K562 (cell line): ENCODE results near the gene SORT1. TPM values are rescaled to one million over a fixed set of nuclear protein-coding genes. Genes with fewer than 3 reads are reported as not detected.

Experiments used
- ARID4B ChIP-seq: sonication (generic); formaldehyde crosslinking; IDR thresholded peaks from 2 replicates; pipeline ENCODE4 v1.8.0; 2022; ENCODE audit warnings: mild to moderate bottlenecking, missing genetic modification reagents
- FOXP1 ChIP-seq: sonication (generic); formaldehyde crosslinking; IDR thresholded peaks from 2 replicates; pipeline ENCODE4 v1.8.0; 2022; ENCODE audit warnings: mild to moderate bottlenecking, missing genetic modification reagents
- HDAC3 ChIP-seq: fragments of 450-650 bp; IDR thresholded peaks from 2 replicates; pipeline ENCODE4 v1.6.1; 2018; ENCODE audit warnings: borderline replicate concordance, mild to moderate bottlenecking, moderate library complexity; ENCODE audit not compliant: partially characterized antibody
- MIER1 ChIP-seq: fragments of 450-650 bp; IDR thresholded peaks from 2 replicates; pipeline ENCODE4 v1.6.1; 2016; ENCODE audit warnings: antibody characterized with exemption, mild to moderate bottlenecking, low read depth
- SMARCC2 ChIP-seq: fragments of 450-650 bp; IDR thresholded peaks from 2 replicates; pipeline ENCODE4 v1.6.1; 2017; ENCODE audit warnings: antibody characterized with exemption, moderate library complexity, mild to moderate bottlenecking, low read depth
- STAT5B ChIP-seq: fragments of 250-450 bp; sonication (Bioruptor Pico); IDR thresholded peaks from 2 replicates; pipeline ENCODE4 v1.8.0; 2021; ENCODE audit warnings: mild to moderate bottlenecking, inconsistent platforms
- ZFP91 ChIP-seq: sonication (generic); formaldehyde crosslinking; IDR thresholded peaks from 2 replicates; pipeline ENCODE4 v1.8.0; 2022; ENCODE audit warnings: mild to moderate bottlenecking, missing genetic modification reagents
- ZMIZ1 ChIP-seq, 2 experiments: fragments of 150-350 bp in 1 of 2; IDR thresholded peaks; 2 replicates each; pipeline ENCODE4 v1.6.1; 2012 to 2016; ENCODE audit warnings: low read depth in 2 of 2, low read length in 2 of 2, mild to moderate bottlenecking in 1 of 2, moderate library complexity in 1 of 2
- ZNF175 ChIP-seq: fragments of 200-800 bp; sonication (Bioruptor generic); IDR thresholded peaks from 2 replicates; pipeline ENCODE4 v1.6.1; 2016; ENCODE audit warnings: low read depth, mild to moderate bottlenecking, missing genetic modification characterization, missing compliant biosample characterization
- ZNF384 ChIP-seq: IDR thresholded peaks from 2 replicates; pipeline ENCODE4 v1.6.1; 2012; ENCODE audit warnings: low read depth, low read length, improper control_type of control experiment
- polyA plus RNA-seq, 8 experiments: library from polyadenylated mRNA; depleted of rRNA in 4 of 8; stranded (reverse) in 5 of 8; unstranded in 3 of 8; fragments of >200 nt; fragmentation: Nextera tagmentation in 2 of 8; fragmentation: Illumina TruSeq in 1 of 8; extraction: Ambion mirVana in 2 of 8; extraction: Trizol in 1 of 8; gene quantifications; 2 replicates each; pipeline versions ENCODE4 v1.2.1 to v1.2.3, GENCODE V29; 2011 to 2014; ENCODE audit warnings: inconsistent platforms in 1 of 8, missing spikeins in 1 of 8
- total RNA-seq, 7 experiments: library from RNA; depleted of rRNA in 6 of 7; stranded (reverse); fragments of >200 nt in 6 of 7; fragmentation: Illumina TruSeq in 2 of 7; extraction: Trizol in 2 of 7; gene quantifications; 2 replicates each; pipeline versions ENCODE4 v1.2.1 to v1.2.3, GENCODE V29; 2011 to 2021; ENCODE audit warnings: low replicate concordance in 1 of 7

SORT1 gene
- total and polyA plus RNA-seq, 9 of the 15 experiments (the other 6 are each of a cell fraction or from before 2014, with no cell fraction given) = 27.4 to 112 (median 65.0) TPM

- TF ChIP-seq ARID4B (CRISPR knock-in tag) (no peak), ZFP91 (CRISPR knock-in tag) (no peak), SMARCC2 (no peak), FOXP1 (CRISPR knock-in tag) (no peak), HDAC3 (peak; percentile 29), ZMIZ1 (IDR thresholded peaks at IDR 0.05; ENCODE audit: low read depth in 2 of 2, low read length in 2 of 2) (no peak), STAT5B (CRISPR knock-in tag) (no peak), ZNF384 (no peak), MIER1 (no peak), ZNF175 (CRISPR knock-in tag) (no peak)
Measured at GRCh38 chr1:109391626-109392025, 6.1 kb downstream of the SORT1 start (continued).
